ENCODE measurements around the gene MPL.
A peak's percentile ranks its signal among the peaks of the same experiment; 100 is the strongest.
"Not testable (repeated sequence)": the region's sequence is repeated elsewhere in the genome, so short reads cannot be mapped to it uniquely, and the experiment has no call there.

MPL gene

DNA sequence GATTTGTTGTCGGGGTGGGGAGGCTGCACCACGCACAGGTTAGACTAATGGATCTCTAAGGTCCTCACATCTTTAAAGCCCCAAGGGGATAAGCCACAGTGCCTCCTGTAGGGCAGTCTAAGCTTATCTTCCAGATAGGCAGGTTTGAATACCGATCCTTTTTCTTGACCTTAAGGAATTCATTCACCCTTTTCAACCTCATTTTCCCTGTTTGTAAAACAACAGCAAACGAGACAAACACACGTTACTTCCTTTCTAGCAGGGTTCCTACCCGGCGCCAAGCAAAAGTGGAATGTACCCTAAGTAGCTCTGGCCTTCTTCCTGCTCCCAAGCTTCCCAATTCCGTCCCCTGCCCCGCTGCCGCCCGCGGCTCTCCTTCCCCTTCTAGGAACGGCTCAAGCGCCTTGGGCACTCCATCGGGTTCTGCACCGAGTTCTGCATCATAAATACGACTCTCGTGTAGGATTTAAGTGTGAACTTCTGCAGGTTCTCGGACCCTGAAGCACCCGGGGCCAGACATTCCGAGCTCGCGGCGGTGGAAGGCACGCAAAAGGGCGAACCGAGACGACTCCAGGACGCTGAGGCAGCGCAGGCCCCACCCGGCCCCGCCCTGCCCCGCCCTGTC lies 20.6 kb downstream of the MPL start:
- DNase-seq: no peak

DNA sequence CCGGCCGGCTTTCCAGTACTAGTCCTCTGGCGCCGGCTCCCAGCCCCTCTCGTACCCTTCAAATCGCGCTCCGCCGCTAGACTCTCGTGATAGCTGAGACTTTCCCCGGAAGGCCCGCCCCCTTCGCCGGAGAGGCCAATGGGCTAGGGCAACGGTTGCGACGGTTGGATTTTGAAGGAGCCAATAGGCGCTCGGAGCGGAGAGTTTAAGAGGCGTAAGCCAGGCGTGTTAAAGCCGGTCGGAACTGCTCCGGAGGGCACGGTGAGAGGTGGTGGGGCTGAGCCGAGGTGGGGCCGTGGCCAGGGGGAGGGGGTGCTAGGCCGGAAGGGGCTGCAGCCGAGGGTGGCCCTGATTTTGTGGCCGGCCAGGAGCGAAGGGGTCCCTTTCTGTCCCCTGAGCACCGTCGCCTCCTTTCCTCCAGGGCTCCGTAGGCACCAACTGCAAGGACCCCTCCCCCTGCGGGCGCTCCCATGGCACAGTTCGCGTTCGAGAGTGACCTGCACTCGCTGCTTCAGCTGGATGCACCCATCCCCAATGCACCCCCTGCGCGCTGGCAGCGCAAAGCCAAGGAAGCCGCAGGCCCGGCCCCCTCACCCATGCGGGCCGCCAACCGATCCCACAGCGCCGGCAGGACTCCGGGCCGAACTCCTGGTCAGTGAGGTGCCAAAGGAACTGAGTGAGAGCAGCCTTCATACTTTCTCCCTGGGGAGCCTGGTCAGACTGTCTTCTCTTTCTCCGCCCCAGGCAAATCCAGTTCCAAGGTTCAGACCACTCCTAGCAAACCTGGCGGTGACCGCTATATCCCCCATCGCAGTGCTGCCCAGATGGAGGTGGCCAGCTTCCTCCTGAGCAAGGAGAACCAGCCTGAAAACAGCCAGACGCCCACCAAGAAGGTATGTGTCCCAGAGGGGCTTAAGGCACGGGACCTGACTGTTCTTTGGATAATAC lies 21.4 kb downstream of the MPL start, which contains the start of gene CDC20:
TSS of gene CDC20 (plus strand) at position 236 of the 948 bp plus-strand sequence. CDS start at position 471, 235 bp downstream.
- peak; percentile 90 to 97 (median 95) for DNase-seq

DNA sequence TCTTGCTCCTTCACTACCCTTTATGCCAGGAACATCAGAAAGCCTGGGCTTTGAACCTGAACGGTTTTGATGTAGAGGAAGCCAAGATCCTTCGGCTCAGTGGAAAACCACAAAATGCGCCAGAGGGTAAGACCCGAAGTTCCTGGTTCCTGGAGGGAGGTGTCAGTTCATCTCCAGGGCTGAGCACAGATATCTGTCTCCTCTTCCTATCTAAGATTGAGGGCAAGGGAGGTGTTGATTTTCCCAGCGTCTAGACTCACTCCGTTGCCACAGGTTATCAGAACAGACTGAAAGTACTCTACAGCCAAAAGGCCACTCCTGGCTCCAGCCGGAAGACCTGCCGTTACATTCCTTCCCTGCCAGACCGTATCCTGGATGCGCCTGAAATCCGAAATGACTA lies 22.1 kb downstream of the MPL start:
- no peak for DNase-seq

DNA sequence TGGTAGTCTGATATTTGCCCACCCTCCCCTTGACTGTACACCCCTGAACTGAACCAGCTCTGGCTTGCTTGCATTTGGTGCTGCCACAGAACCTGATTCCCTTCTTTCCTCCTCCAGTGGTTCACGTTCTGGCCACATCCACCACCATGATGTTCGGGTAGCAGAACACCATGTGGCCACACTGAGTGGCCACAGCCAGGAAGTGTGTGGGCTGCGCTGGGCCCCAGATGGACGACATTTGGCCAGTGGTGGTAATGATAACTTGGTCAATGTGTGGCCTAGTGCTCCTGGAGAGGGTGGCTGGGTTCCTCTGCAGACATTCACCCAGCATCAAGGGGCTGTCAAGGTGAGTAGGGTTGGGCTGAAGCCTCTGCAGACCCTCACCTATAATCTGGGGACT lies 23.0 kb downstream of the MPL start:
- DNase-seq: no peak

DNA sequence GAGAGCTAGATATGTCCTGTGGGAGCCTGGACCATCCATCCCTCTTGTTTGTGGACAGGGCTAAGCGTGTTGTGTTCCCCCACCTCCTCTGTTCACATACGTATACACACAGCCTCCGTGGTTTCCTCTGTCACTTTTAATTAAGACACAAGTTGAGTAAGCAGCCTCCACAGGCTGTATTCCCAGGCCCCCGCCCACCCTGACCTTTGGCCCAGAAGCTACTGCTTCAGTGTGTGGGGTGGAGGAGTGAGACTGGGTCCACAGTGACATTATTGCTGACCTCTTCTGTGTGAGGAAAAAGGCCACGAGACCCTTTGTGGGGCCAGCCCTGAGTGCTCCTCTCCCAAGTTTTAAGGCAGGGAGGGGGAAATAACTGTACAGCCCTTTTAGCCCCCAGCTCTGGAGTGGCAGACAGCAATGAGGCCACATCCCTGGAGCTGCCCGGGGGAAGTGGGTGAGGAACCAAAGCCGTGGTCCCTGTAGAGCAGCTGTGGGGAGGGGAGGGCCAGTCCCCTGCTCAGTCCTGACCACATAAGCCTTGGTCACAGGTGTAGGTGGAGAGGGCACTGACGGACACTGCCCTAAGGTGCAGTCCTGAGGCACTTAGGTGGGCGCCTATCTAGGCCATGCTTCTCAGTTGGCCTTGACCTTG lies 25.8 kb downstream of the MPL start:
- no peak for DNase-seq

DNA sequence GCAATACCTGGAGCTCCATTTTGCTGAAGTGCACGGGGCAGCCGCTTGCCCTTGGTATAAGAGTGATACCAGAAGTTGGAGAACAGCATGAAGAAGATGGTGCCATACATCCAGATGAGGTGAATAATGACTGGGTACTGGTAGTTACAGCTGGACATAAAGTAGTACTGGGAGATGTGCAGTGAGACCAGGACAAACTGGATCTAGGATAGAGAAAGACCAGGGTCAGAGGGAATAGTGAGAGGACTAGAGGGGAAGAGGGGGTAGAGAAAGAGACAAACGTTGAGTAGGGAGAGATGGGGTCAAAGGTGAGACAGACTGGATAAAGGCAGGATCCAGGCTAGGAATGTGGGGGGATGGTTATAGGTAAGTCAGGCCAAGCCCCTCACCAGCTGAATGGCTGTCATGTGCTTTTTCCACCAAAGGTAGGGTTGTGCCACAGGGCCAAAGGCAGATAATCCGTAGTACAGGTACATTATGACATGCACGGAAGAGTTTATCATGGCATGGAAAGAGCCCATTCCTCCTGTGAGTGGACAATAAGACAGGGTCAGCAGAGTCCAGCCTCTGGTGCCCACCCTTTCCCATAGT lies 26.4 kb downstream of the MPL start:
- no peak for DNase-seq

DNA sequence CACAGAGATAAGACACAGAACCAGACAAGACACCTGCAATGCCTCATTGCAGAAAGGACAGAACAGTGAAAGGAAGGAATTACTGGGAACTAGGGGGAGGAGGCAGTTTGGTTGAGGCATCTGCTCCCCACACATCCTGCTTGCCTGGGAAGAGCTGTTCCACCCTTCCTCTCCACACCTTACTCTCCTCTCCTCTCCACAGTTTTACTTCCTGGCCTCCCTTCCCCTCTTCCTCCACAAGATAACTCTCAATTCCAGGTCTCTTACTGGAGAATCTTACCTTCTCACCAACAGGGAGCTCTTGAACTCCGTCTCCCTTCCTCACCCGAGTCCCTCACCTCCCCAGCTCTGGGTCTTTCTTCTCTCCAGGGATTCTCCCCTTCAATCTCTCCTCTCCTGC lies 28.1 kb downstream of the MPL start:
- no peak for DNase-seq

DNA sequence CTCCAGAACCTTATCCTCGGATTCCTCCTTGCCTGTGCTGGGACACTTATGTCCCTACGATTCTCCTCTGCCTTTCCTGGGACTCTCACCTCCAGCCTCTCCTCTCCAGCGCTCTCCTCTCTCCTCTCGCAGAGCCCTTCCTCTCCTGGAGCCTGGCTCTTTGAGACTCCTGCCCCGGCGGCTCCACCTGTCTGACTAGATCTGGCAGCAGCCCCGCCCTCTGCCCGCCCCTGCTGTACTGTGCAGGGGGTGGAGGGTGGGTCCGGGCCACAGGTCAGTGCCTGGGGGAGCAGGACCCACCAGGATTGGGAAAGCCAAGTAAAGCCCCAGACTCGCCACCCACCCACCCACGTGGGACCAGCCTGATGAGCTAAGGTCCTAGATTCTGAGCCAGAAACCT lies 28.6 kb downstream of the MPL start:
- DNase-seq: no peak

DNA sequence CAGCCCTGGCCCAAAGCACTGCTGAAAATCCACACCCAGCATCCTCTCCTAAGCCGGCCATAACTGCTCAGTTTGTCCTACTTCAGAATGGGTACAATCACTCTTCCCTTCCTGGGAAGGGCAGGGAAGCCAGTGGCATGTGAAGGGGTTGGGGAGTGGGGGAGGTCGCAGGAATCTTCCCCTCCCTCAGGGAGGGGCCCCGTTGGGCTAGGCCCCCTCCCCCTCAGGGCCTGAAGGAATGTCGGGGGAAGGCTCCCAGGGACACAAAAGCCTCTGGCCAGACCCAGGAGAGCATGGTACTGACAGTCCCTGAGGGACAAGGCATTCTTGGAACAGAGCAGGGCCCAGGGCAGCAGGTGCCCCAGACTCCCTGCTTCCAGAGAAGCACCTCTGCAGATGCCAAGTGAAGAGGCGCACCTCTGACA lies 29.0 kb downstream of the MPL start:
- DNase-seq: no peak

DNA sequence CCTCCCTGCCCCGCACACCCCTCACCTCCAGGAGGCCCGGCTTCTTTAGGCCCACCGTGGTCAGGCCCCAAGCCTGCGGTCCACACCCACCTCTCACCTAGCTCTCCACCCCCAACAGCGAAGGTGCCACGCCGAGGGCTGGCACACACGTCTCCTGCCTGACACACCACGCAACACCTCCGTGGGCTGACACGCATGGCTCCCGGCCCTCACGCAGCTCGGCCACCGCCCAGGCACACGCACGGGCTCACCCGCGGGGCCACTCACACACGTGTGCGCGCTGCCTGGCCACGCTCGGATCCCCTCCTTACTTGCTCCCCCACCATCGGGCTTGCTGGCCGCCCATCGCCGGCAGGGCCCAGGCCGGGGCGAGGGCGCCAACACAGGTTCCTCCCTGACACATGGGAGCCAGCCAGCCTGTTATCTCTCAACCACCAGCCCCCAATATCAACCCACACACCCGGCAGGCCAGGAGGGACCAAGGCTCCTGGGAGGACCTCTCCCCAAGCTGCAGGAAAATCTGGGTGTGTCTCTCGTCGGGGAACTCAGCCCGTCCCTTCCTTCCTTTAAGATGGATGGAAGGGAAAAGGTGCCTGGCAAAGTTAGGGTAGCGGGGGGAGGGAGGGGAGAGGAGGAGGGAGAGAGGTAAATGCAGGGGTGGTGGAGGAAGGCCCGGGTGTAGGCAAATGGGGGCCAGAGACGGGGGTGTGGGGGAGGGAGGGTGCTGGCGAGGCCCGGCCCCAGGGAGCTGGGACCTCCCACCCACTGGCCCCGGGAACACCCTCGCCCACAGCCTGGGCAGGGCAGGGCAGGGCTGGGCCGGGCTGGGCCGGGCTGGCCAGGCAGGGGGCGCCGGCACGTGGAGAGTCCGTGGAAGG lies 29.6 kb downstream of the MPL start:
- DNase-seq: peak in 2 of 4 experiments; percentile 36 to 63

DNA sequence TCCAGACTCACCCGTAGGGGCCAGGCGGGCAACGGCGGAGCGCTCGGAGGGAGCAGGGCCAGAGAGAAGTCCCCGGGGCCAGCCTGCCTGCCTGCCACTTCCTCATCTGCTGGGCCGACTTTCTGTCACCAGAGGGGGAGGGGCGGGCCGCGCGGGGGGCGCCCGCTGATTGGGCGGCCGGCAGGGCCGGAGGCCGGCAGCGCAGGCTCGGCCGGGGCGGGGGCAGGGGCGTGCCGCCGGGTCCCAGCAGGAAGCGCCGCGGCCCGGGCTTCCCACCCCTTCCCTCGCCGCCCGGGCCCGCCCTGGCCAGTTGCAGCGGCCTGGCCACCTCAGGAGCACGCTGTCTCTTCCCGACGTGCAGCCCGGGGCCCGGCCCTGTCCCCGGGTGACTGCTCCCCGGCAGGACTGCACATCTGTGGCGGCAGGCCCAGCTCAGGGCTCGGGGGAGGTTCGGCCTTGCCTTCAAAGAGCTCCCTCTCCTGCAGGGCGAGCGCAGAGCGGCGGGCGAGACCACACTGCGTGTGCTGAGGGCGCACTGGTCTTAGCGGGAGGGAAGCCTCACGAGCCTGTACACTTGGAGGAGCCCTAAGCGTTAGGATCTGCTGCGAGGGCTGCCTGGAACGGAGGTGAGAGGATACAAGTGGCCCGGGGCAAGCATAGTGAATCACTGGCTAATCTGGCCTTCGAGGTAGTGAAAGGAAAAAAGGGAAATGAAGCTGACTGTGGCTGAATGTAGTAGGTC lies 30.5 kb downstream of the MPL start, which contains the start of gene ELOVL1:
TSS of gene ELOVL1 (minus strand) at position 108 of the 742 bp plus-strand sequence. CDS start 2,402 bp downstream, outside the sequence.
- DNase-seq: peak; percentile 72 to 77 (median 74)

DNA sequence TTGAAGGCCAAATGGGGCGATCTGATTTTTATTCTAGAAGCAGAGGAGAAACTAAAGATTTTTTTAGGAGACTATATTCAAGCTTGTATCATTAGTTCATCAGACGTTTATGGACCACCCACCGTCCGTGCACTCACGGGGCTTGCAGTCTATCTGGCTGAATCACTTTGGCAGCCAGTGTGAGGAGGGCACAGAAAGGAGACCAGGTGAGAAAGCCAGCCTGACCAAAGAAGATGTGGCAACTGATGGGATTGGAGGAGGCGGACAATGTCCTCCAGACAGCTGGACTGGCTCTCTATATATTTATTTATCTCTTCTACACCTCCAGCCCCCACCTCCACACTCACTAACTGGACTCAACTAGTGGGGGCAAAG lies 31.0 kb downstream of the MPL start:
- DNase-seq: no peak

DNA sequence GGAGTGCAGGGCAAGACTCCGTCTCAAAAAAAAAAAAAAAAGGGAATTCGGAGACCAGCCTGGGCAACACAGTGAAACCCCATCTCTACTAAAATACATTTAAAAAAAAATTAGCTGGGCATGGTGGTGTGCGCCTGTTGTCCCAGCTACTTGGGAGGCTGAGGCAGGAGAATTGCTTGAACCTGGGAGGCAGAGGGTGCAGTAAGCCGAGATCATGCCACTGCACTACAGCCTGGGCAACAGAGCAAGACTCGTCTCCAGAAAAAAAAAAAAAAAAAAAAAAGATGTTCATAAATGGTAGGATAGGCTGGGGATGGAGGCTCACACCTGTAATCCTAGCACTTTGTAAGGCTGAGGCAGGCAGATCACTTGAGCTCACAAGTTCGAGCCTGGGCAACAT lies 32.2 kb downstream of the MPL start:
- DNase-seq: not testable (repeated sequence)

DNA sequence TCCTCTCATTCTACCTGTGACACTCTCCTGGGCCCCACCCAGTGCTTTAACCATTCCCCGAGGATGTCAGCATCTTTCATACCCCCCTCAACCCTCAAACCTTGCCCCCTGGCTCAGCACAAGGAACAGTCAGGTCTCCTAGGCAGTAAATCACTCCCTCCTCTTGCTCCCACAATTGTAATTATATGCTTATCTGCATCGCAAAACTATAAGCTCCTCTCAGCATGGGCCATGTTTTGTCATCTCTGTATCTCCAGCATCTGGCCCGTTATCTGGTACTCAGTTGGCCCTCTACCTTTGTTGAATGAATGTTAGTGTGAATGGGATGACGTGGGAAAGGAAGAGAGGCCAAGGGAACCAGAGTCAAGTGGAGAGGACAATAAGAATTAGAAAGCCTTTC lies 32.9 kb downstream of the MPL start:
- no peak for DNase-seq

DNA sequence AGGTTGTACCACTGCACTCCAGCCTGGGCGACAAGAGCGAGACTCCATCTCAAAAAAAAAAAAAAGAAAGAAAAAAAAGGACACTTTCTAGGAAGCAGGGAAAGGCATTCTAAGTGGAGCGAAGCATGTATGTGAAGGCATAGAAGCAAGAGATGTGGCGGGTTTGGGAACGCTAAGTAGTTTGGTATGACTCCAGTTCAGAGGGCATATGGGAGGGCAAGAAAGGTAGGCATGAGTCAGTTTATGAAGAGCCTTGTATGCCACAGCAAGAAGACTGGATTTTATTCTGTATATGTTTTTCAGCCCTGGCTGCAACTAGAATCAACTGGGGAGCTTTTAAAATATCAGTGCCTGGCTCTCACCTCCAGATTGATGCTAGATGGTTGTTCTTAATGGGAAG lies 34.6 kb downstream of the MPL start:
- no peak for DNase-seq

DNA sequence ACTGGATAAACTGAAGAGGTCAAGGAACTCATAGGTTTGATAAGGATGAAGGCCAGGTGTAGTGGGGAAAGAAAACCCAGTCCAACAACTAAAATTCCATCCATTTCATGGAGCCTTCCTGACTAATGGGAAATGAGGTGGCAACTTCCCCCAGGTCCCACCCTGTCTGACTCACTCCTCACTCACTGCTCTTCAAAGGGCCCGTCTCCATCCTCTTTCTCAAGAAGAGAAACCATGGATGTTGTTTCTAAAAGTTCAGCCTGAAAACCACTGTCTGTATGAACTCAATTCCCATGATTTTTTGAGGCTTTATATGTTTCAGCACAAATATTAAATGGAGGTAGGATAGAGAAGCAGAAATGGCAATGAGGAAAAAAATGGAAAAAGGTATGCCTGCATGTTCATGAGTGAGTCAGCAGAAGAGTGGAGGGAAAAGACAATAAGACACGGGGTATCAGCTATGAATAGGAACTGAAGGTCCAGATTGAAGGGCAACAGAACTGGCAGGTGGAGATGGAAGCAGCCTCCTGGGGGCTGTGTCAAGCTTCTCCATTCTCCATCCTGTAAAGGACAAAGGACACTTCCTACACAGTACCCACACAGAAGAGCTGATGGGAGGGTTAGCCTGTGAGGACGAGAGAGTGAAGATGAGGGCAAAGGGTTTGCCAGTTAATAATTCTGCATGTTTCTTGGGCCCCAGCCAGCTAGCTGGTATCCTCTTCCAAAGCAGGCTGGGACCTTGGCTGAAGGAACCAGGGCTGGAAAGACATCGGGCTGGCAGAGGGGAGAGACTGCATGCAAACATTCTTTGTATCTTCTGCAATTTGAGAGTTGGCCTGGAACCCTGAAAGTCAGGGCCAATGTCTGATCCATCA lies 35.7 kb downstream of the MPL start:
- no peak for DNase-seq

DNA sequence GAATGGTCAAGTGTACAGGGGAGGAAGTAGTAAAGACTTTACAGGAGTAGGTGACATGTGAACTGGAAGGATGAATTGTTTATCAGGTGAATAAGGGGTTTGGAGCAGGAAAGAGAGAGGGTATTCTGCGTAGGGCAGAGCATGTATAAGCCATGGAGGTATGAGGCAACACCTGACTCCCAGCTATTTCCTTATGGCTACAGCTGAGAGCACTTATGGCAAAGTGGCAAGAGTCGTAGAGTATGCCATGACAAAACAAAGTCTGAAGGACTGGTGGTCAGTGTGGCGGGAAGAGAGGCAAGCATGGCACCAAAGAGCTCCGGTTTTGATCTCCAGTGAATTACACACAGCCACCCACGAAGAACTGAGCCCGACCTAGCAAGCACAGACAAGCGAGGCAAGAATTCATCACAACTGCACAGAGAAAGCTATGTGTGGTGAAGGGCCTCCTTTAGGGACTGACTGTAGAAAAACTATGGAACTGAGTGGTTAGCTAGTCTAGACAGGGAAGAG lies 39.2 kb downstream of the MPL start:
- no peak for DNase-seq

DNA sequence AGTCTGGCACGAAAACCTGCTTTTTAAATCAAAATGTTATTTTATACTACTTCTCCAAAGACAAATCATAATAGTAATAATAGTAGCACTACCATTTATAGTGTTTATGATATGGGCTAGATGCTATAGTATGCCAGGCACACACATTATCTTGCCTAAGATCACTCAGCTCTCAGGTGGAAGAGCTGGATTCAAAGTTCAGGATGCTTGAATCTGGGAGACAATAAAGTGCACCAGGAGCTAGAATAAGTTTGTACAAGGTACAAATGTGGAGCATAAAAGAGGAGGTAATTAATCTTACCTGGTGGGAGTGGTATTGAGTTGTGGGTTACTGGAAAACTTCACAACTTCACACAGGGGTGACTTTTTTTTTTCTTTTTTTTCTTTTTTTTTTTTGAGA lies 40.2 kb downstream of the MPL start:
- no peak for DNase-seq

DNA sequence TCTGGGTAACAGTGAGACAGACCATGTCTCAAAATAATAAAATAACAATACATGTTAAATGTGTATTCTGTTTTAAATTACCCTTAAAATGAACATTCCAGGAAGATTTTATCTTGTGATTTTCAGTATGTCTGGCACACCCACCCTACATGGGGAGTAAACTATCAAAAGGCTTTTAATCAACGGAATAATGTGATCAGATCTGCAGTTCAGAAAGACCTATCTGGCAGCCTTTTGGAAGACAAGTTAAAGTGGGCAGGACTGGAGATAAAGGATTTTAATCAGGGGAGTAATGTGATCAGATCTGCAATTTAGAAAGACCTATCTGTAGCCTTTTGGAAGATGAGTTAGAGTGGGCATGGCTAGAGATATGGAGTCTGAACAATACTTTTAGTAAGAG lies 41.9 kb downstream of the MPL start:
- no peak for DNase-seq

DNA sequence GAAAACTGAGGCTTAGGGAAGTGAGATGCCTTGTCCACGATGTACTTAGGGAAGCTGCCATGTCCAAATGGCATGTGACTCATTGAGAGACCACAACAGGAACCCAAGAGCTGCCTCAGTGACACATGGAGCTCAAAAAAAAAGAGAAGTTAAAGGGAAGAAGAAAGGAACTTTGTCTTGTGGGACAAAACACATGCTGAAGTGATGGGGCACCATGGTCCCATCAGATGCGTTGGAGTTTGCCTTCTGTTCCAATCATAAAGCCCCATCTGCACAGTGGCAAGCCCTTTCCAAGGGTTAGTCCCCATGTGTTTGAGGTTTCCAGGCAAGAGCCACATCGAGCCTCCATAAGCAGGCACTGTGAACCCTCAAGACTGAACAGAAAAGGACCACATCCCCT lies 44.0 kb downstream of the MPL start:
- no peak for DNase-seq
